Spleen (tissue), 11 donors: ENCODE results near the gene DMBT1. TPM values are rescaled to one million over a fixed set of nuclear protein-coding genes. Genes with fewer than 3 reads are reported as not detected.

Experiments used
- DNase-seq: peaks from one replicate; pipeline ENCODE4 v3.0.0-alpha.2; 2020
- H3K27ac ChIP-seq, 8 donors: fragments of 200-600 bp; sonication (generic) in 7 of 8; 1 replicate in 4 of 8; 2 replicates in 4 of 8; pipeline versions ENCODE4 v1.5.0 to v1.8.0; 2016 to 2021; ENCODE audit warnings: inconsistent platforms in 4 of 8, mild to moderate bottlenecking in 4 of 8, moderate library complexity in 1 of 8
- H3K27me3 ChIP-seq, 7 donors: fragments of 200-600 bp; sonication (generic) in 6 of 7; replicated peaks in 1 of 7; 1 replicate in 4 of 7; 2 replicates in 3 of 7; pipeline versions ENCODE4 v1.5.0 to v1.8.0; 2016 to 2021; ENCODE audit warnings: inconsistent platforms in 3 of 7, mild to moderate bottlenecking in 1 of 7
- H3K36me3 ChIP-seq, 6 donors: fragments of 200-600 bp; sonication (generic) in 5 of 6; 1 replicate in 4 of 6; 2 replicates in 2 of 6; pipeline versions ENCODE4 v1.5.0 to v1.8.0; 2016 to 2021; ENCODE audit warnings: inconsistent platforms in 2 of 6
- H3K4me1 ChIP-seq, 6 donors: fragments of 200-600 bp; sonication (generic) in 5 of 6; 1 replicate in 3 of 6; 2 replicates in 3 of 6; pipeline versions ENCODE4 v1.5.0 to v1.8.0; 2016 to 2021; ENCODE audit warnings: inconsistent platforms in 3 of 6
- H3K4me3 ChIP-seq, 8 donors: fragments of 200-600 bp; sonication (generic) in 7 of 8; 1 replicate in 4 of 8; 2 replicates in 4 of 8; pipeline versions ENCODE4 v1.5.0 to v1.8.0; 2016 to 2021; ENCODE audit warnings: inconsistent platforms in 4 of 8, mild to moderate bottlenecking in 4 of 8, moderate library complexity in 2 of 8
- H3K9me3 ChIP-seq, 8 donors: fragments of 200-600 bp; sonication (generic) in 7 of 8; 1 replicate in 4 of 8; 2 replicates in 4 of 8; pipeline versions ENCODE4 v1.5.0 to v1.8.0; 2016 to 2021; ENCODE audit warnings: inconsistent platforms in 4 of 8
- POLR2A ChIP-seq, 3 donors: fragments of 450-650 bp; IDR thresholded peaks; one replicate each; pipeline ENCODE4 v1.5.1; 2017; ENCODE audit warnings: antibody characterized with exemption in 3 of 3, mild to moderate bottlenecking in 1 of 3
- POLR2AphosphoS5 ChIP-seq, 3 donors: sonication (generic); formaldehyde crosslinking; IDR thresholded peaks; one replicate each; pipeline ENCODE4 v1.5.1; 2017; ENCODE audit warnings: antibody characterized with exemption in 3 of 3
- WGBS, 5 donors: extraction: QIAGEN DNeasy Blood & Tissue Kit in 3 of 5; methylation state at CpG; one replicate each; pipeline versions ENCODE4 v1.1.5 to v1.1.7; 2013 to 2018; 5-methylcytosine and 5-hydroxymethylcytosine counted together
- intact Hi-C: fragments of 100-400 bp; cut with DNase I; formaldehyde crosslinking; loops from one replicate; pipeline ENCODE4 v1.15.0; 2023; ENCODE audit warnings: low total_unique reads
- polyA plus RNA-seq, 3 donors: library from polyadenylated mRNA; stranded (reverse); fragments of 200-250 nt; gene quantifications; one replicate each; pipeline ENCODE4 v1.2.1, GENCODE V29; 2013
- total RNA-seq, 7 donors: library from RNA; depleted of rRNA in 3 of 7; stranded (reverse); fragments of >200 nt in 3 of 7; fragmentation: NEBNext Ultra II Directional in 4 of 7; extraction: Animal tissue kit (Norgen Biotek cat#: 25700) in 4 of 7; gene quantifications; one replicate each; pipeline versions ENCODE4 v1.1.0 to v1.2.1, GENCODE V29; 2016 to 2021
- TF ChIP-seq, protein P1 (sequence below), 11 experiments: fragments of 200-600 bp in 7 of 11; fragments of 450-650 bp in 4 of 11; sonication (generic) in 4 of 11; IDR thresholded peaks in 8 of 11; conservative IDR thresholded peaks in 3 of 11; 1 replicate in 7 of 11; 2 replicates in 4 of 11; pipeline versions ENCODE4 v1.4.0 to v1.8.0; 2016 to 2021; ENCODE audit warnings: antibody characterized with exemption in 11 of 11, inconsistent platforms in 4 of 11, mild to moderate bottlenecking in 1 of 11
- donor health status: healthy with polysubstance abuse.
- donor health status: DM: no; HTN: no; CAD: no; lungs with moderate emphysema.
- donor health status: DM: no; HTN: no; CAD: no.
- donor health status: Bipolar disorder and iron deficiency.
- donor health status: healthy.
- donor health status: DM: no; HTN: no; CAD: no.
- donor health status: DM: yes; HTN: yes; CAD: no.

DMBT1 gene
- total and polyA plus RNA-seq, 10 donors: 0.02 to 0.29 (median 0.03) TPM; not detected in 6

DNA sequence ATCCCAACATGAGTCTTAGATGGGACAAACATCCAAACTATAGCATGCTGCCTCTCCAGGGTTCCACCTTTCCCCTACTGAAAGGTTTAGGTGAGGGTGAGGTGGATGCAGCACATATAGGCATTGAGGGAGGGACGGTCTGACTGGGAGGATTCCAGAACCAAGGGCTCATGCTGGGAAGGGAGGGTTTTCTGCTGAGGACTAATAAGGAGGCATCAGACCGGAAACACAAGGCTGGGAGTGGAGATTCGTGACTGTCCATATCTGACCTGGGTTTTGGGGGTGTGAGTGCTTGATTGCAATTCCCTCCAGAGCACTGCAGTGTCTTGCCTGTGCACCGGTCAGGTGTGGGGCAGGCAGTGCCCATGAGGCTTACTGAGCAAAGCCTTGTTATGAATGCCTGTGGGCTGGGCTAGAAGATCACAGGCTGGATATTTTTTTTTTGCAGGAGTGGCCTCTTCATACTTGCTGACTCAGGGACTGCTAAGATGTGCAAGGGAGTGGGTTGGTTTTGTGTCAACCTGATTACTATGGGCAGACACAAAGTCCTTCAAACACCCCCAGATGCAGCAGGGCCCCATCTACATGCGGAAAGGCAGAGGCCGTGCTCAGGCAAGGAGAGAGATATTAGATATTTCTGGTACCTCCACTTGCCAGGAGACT, 26.7 kb downstream of the DMBT1 start:
- Histone ChIP-seq H3K4me3 (no peak overlapping the region), H3K4me1 (no peaks in the 10 kb centered on the region), H3K27ac (no peak overlapping the region), H3K27me3 (no peaks in the 10 kb centered on the region), H3K36me3 (no peaks in the 10 kb centered on the region), H3K9me3 (no peaks in the 10 kb centered on the region)
- no peak for DNase-seq
- TF ChIP-seq, protein P1, sequence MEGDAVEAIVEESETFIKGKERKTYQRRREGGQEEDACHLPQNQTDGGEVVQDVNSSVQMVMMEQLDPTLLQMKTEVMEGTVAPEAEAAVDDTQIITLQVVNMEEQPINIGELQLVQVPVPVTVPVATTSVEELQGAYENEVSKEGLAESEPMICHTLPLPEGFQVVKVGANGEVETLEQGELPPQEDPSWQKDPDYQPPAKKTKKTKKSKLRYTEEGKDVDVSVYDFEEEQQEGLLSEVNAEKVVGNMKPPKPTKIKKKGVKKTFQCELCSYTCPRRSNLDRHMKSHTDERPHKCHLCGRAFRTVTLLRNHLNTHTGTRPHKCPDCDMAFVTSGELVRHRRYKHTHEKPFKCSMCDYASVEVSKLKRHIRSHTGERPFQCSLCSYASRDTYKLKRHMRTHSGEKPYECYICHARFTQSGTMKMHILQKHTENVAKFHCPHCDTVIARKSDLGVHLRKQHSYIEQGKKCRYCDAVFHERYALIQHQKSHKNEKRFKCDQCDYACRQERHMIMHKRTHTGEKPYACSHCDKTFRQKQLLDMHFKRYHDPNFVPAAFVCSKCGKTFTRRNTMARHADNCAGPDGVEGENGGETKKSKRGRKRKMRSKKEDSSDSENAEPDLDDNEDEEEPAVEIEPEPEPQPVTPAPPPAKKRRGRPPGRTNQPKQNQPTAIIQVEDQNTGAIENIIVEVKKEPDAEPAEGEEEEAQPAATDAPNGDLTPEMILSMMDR (IDR thresholded peaks at IDR 0.05 in 8 of 11, conservative IDR thresholded peaks at IDR 0.05 in 3 of 11): no peak
- no peak for TF ChIP-seq POLR2AphosphoS5 (IDR thresholded peaks at IDR 0.05)
- TF ChIP-seq POLR2A (IDR thresholded peaks at IDR 0.05): no peak
- WGBS, 5 donors: 80 to 91% (median 86%) methylated on average over 6 of the region's 6 CpGs
- intact Hi-C loops: no loop called here

DNA sequence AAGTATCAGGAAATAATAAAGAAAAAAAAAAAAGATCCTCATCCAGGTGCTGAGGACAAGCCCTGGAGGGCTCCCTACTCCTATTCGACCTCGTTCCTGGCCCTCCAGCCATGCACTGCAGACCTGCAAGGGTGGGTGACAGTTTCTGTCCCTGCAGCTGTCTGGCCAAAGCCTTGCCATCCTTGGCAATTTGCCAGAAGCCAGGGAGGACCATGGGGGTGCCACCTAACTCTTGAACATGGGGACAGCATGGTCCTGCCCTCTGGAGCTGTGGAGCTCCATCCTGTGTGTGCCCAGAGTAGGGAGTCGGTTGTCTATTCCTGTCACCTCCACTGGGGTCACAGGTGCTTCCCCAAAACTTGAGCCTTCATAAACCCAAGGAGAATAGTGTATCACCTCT, 27.8 kb downstream of the DMBT1 start:
- 71 to 87% (median 79%) methylated on average over 3 of the region's 3 CpGs for WGBS, 5 donors
- TF ChIP-seq POLR2A (IDR thresholded peaks at IDR 0.05) (no peak), POLR2AphosphoS5 (IDR thresholded peaks at IDR 0.05) (no peak)
- TF ChIP-seq, protein P1 (IDR thresholded peaks at IDR 0.05 in 8 of 11, conservative IDR thresholded peaks at IDR 0.05 in 3 of 11): no peak

DNA sequence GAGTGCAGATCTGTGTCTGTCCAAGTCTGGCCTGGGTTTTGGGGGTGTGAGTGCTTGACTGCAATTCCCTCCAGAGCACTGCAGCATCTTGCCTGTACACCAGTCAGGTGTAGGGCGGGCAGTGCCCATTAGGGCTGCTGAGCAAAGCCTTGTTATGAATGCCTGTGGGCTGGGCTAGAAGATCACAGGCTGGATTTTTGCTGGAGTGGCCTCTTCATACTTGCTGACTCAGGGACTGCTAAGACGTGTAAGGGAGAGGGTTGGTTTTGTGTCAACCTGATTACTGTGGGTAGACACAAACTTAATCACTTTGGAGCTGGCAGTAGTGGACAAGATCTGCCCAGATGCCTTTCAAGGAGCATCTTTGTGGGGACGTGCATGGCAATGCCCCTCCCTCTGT, 29.6 kb downstream of the DMBT1 start:
- TF ChIP-seq POLR2AphosphoS5 (IDR thresholded peaks at IDR 0.05) (no peak), POLR2A (IDR thresholded peaks at IDR 0.05) (no peak)
- TF ChIP-seq, protein P1 (IDR thresholded peaks at IDR 0.05 in 8 of 11, conservative IDR thresholded peaks at IDR 0.05 in 3 of 11): no peak
- WGBS, 5 donors: 73 to 81% (median 77%) methylated on average over 3 of the region's 3 CpGs; no CpG with 5 or more reads in 1 of the 5 donors
- Histone ChIP-seq H3K4me3 (no peak overlapping the region), H3K27ac (no peak overlapping the region), H3K9me3 (no peaks in the 10 kb centered on the region), H3K4me1 (no peaks in the 10 kb centered on the region), H3K27me3 (no peaks in the 10 kb centered on the region), H3K36me3 (no peaks in the 10 kb centered on the region)
- intact Hi-C loops: no loop called here
- no peak for DNase-seq

More for the DNA sequence above, 27.8 kb downstream of the DMBT1 start:
- Histone ChIP-seq H3K27ac (no peak overlapping the region), H3K4me1 (no peaks in the 10 kb centered on the region), H3K4me3 (no peak overlapping the region), H3K27me3 (no peaks in the 10 kb centered on the region), H3K9me3 (no peaks in the 10 kb centered on the region), H3K36me3 (no peaks in the 10 kb centered on the region)
- no peak for DNase-seq
- intact Hi-C loops: no loop called here

DNA sequence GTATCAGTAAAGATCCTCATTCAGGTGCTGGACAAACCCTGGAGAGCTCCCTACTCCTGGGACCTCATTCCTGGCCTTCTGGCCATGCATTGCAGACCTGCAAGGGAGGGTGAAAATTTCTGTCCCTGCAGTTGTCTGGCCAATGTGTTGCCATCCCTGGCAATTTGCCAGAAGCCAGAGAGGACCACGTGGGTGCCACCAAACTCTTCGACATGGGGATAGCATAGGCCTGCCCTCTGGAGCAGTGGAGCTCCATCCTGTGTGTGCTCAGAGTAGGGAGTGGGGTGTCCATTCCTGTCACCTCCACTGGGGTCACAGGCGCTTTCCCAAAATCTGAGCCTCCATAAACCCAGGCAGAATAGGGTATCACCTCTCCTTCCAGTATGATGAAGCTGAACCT, 31.2 kb downstream of the DMBT1 start:
- TF ChIP-seq, protein P1 (IDR thresholded peaks at IDR 0.05 in 8 of 11, conservative IDR thresholded peaks at IDR 0.05 in 3 of 11): no peak
- TF ChIP-seq POLR2A (IDR thresholded peaks at IDR 0.05) (no peak), POLR2AphosphoS5 (IDR thresholded peaks at IDR 0.05) (no peak)
- no peak for DNase-seq
- 66 to 83% (median 71%) methylated on average over 3 of the region's 3 CpGs; no CpG with 5 or more reads in 1 of the 5 donors for WGBS, 5 donors
- Histone ChIP-seq H3K27me3 (no peaks in the 10 kb centered on the region), H3K36me3 (no peaks in the 10 kb centered on the region), H3K4me3 (no peak overlapping the region), H3K4me1 (no peaks in the 10 kb centered on the region), H3K27ac (no peak overlapping the region), H3K9me3 (no peaks in the 10 kb centered on the region)
- intact Hi-C loops: no loop called here
